BLaER1 (cell line): Measurements from ENCODE around the gene DIO3.

Source experiments
- H3K27ac ChIP-seq: shearing (Covaris generic); formaldehyde crosslinking; 2 replicates; pipeline ENCODE4 v1.8.1; 2022
- H3K27me3 ChIP-seq: shearing (Covaris generic); formaldehyde crosslinking; 2 replicates; pipeline ENCODE4 v1.8.1; 2022
- H3K36me3 ChIP-seq: shearing (Covaris generic); formaldehyde crosslinking; 2 replicates; pipeline ENCODE4 v1.8.1; 2022
- H3K4me1 ChIP-seq: shearing (Covaris generic); formaldehyde crosslinking; 2 replicates; pipeline ENCODE4 v1.8.1; 2022
- H3K4me2 ChIP-seq: shearing (Covaris generic); formaldehyde crosslinking; 2 replicates; pipeline ENCODE4 v1.8.1; 2022
- H3K4me3 ChIP-seq: shearing (Covaris generic); formaldehyde crosslinking; 2 replicates; pipeline ENCODE4 v1.8.1; 2022
- H3K9ac ChIP-seq: shearing (Covaris generic); formaldehyde crosslinking; 2 replicates; pipeline ENCODE4 v1.8.1; 2022
- H3K9me3 ChIP-seq: shearing (Covaris generic); formaldehyde crosslinking; 2 replicates; pipeline ENCODE4 v1.8.1; 2022
- H4K20me1 ChIP-seq: shearing (Covaris generic); formaldehyde crosslinking; 2 replicates; pipeline ENCODE4 v1.8.1; 2022
- Cebpa-rat ChIP-seq: shearing (Covaris generic); IDR thresholded peaks from 2 replicates; pipeline ENCODE4 v1.8.1; 2022

Gene DIO3

DNA sequence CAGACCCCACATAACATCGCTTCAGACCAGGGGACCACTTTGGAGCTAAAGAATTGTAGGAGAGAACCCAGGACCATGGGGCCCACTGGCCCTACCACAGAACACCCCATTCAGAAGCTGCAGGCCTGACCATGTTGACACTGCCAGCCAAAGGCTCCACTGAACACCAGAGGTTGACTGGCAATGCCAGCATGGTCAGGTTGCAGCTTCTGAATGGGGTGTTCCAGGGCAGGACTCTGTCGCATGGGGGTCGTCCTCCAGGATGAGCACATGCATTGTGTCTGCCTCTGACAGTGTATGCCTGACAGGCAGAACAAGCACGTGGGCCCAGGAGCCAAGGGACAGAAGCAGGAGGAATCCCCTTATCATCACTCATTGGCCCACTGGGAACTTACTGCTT lies 34.1 kb downstream of the DIO3 start:
- H3K9me3 ChIP-seq: peaks cover 13% of the 10 kb centered on the region
- H3K27ac ChIP-seq: peak overlapping the region; percentile 88
- H3K36me3 ChIP-seq: no peaks in the 10 kb centered on the region
- H3K4me1 ChIP-seq: peaks cover 89% of the 10 kb centered on the region
- H3K4me3 ChIP-seq: no peak overlapping the region
- H3K27me3 ChIP-seq: no peaks in the 10 kb centered on the region
- no peak for TF ChIP-seq Cebpa-rat
- no peak overlapping the region for H3K9ac ChIP-seq
- H3K4me2 ChIP-seq: peak overlapping the region; percentile 88
- no peaks in the 10 kb centered on the region for H4K20me1 ChIP-seq

DNA sequence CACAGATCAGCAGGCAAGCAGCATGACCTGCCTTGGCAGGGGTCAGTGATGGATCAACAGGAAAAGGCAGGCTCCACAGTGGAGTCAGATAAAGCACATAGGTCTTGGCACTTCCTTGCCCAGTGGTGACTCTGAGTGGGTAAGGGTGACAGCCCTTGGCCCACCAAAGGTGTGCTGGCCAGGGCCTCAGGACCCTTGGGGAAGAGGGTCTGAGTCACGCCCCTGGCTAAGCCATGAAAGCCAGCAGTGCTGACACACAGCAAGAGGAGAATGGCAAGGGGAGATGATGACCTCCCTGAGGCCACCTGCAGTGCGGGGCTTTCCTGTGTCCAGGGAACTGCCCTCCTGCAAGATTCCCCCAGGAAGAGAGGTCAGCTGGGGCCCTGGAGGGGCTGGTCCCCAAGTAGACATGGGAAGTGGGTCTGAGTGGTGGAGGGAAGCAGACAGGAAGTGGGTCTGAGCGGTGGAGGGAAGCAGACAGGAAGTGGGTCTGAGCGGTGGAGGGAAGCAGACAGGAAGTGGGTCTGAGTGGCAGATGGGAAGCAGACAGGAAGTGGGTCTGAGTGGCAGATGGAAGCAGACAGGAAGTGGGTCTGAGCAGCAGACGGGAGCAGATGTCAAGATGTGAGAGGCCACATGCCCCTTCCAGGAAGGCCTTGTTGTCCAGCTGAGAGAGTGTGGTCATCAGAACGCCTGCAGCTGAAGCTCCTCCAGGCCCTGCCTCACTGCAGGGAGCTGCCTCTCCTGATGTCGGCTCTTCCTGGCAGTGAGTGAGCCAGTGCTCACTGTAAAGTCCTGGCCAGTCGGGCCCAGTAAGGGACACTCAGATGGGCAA lies 34.8 kb downstream of the DIO3 start:
- Histone ChIP-seq H3K9me3 (peaks cover 13% of the 10 kb centered on the region), H3K4me1 (peaks cover 87% of the 10 kb centered on the region), H3K9ac (peak overlapping the region; percentile 65), H3K36me3 (no peaks in the 10 kb centered on the region), H3K4me3 (peak overlapping the region; percentile 11; the same call in 1 of the 2 replicates), H3K27ac (peak overlapping the region; percentile 88), H3K27me3 (no peaks in the 10 kb centered on the region), H4K20me1 (no peaks in the 10 kb centered on the region), H3K4me2 (peak overlapping the region; percentile 88)
- no peak for TF ChIP-seq Cebpa-rat

DNA sequence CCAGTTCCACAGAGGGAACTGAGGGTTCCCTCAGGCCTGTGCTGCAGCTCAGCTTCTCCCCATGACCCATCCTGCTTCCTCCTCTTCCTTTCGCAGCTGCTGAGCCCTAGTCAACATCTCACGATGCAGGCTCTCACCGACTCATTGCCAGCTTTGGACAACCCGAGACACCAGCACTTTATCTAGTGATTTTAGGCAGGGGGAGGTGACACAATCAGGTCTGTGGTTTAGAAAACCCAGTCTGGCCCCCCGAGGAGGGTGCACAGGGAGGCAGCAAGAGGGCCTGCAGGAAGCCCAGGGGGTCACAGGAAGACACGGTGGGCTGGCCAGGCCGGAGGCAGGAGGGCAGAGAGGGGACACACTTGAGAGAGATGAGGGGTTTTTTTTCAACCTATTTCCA lies 35.4 kb downstream of the DIO3 start:
- Histone ChIP-seq H3K9me3 (peaks cover 13% of the 10 kb centered on the region), H3K4me1 (peaks cover 81% of the 10 kb centered on the region), H4K20me1 (no peaks in the 10 kb centered on the region), H3K27ac (peak overlapping the region; percentile 88), H3K27me3 (no peaks in the 10 kb centered on the region), H3K4me3 (peak overlapping the region; percentile 11; the same call in 1 of the 2 replicates), H3K9ac (peak overlapping the region; percentile 65), H3K4me2 (peak overlapping the region; percentile 88), H3K36me3 (no peaks in the 10 kb centered on the region)
- no peak for TF ChIP-seq Cebpa-rat

DNA sequence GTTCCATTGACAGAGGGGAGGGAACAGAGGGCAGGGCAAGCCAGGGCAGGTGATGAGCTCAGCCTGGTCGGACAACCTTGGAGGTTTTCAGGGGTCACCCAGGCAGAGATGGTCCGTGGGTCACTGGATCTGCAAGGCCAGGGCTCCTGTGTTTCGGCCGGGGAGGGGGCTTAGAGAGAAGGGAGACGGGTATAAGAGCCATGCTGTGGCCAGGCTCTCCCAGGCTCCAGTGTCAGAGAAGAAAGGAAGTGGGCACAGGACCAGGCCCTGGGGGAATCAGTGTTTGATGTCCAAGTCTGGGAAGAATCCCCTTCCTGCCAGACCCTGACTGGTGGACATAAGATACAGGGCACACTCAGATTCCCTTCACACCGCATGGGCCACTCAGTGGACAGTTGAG lies 36.9 kb downstream of the DIO3 start:
- Histone ChIP-seq H3K27me3 (no peaks in the 10 kb centered on the region), H3K4me2 (peak overlapping the region; percentile 88), H4K20me1 (no peaks in the 10 kb centered on the region), H3K9me3 (peaks cover 13% of the 10 kb centered on the region), H3K4me1 (peaks cover 73% of the 10 kb centered on the region), H3K27ac (peak overlapping the region; percentile 7; the same call in 1 of the 2 replicates), H3K36me3 (no peaks in the 10 kb centered on the region), H3K4me3 (no peak overlapping the region), H3K9ac (no peak overlapping the region)
- TF ChIP-seq Cebpa-rat: no peak

DNA sequence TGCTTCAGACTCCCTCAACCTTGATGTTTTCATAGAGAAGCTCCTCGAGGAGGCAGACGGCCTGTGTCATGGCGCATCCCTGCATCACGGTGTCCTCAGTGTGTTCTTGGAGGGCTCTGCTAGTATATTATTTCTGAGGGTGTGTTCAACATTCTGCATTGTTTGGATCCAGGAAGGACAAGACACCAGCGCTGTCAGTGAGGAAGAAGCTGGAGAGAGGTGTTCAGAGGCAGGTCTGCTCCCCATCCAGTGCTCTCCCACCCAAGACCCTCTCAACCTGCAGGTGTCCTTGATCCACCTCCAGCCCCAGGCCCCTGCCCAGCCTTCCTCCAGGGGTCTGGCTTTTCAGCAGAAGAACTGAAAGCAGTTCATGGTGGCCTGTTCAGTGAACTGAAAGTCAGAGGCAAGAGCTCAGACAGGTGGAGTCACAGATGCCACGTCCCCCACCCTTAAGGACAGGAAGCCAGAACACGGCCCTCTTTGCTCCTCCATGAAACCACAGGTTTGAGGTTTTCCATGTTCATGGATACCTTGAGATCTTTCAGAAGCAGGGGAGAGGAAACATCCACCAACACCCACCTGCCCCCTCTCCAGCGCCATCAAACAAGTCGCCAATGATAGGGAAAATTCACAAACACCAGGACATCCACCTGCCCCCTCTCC lies 37.4 kb downstream of the DIO3 start:
- no peak overlapping the region for H3K4me3 ChIP-seq
- H3K36me3 ChIP-seq: no peaks in the 10 kb centered on the region
- no peaks in the 10 kb centered on the region for H3K27me3 ChIP-seq
- H3K27ac ChIP-seq: peak overlapping the region; percentile 7; the same call in 1 of the 2 replicates
- no peak overlapping the region for H3K9ac ChIP-seq
- peaks cover 13% of the 10 kb centered on the region for H3K9me3 ChIP-seq
- peaks cover 68% of the 10 kb centered on the region for H3K4me1 ChIP-seq
- H3K4me2 ChIP-seq: peak overlapping the region; percentile 88
- no peak for TF ChIP-seq Cebpa-rat
- H4K20me1 ChIP-seq: no peaks in the 10 kb centered on the region

DNA sequence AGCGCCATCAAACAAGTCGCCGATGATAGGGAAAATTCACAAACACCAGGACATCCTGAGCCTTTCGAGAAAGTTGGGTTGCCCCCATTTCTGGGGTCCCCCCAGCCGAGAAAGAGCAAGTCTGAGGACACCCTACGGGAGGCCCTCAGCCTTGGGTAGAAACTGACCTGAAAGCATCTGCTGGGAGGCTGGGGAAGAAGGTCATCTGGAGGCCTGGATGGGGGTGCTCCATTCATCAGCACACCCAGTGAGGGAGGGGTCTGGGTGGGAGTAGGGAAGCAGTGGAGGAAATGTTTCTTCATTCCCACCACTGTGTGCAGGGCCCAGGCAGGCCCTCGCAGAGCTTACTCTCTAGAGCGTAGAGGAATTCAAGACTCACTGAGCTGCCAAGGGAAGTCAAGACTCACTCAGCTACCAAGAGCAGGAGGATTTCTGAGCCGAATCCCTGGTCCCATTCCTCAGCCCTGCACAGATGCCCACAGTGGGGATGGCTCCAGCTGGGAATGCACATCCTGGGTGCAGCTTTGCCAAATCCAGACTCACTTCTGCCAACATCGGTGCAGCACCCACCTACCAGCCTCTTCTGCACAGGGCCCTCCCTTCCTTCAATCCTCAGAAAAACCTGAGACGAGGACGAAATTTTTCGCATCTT lies 38.1 kb downstream of the DIO3 start:
- Histone ChIP-seq H3K27me3 (no peaks in the 10 kb centered on the region), H3K4me2 (peak overlapping the region; percentile 88), H3K4me3 (no peak overlapping the region), H3K9ac (no peak overlapping the region), H3K36me3 (no peaks in the 10 kb centered on the region), H4K20me1 (no peaks in the 10 kb centered on the region), H3K4me1 (peaks cover 62% of the 10 kb centered on the region), H3K27ac (no peak overlapping the region; the same call in 1 of the 2 replicates), H3K9me3 (peaks cover 13% of the 10 kb centered on the region)
- TF ChIP-seq Cebpa-rat: no peak

DNA sequence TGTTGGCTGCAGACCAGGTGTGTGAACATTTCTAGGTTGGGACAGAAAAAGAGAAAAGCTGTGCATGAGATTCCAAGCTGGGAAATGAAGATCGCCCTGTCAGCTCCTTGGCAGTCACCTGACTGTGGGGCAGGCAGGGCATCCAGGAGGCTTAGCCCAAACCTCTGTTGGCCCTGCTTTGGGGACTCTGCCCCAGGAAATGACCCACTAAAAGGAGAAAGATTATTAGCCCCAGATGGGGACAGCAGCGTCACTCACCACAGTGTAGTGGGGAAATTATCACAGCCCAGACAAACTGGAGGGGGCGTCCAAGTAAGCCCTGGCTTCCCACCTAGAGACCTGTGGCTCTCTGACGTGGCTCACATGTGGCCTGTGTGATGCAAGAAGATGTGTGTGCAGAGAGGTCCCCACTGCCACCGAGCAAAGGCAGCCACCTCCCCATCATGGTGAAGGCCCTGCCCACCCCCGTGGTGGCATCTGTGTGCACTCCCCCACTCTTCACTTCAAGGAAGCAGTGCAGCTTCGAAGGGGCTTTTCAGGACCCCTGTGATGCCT lies 39.1 kb downstream of the DIO3 start:
- Histone ChIP-seq H3K27me3 (no peaks in the 10 kb centered on the region), H4K20me1 (no peaks in the 10 kb centered on the region), H3K4me2 (no peak overlapping the region), H3K27ac (no peak overlapping the region), H3K36me3 (no peaks in the 10 kb centered on the region), H3K4me1 (peaks cover 54% of the 10 kb centered on the region), H3K4me3 (no peak overlapping the region), H3K9me3 (peaks cover 13% of the 10 kb centered on the region), H3K9ac (no peak overlapping the region)
- no peak for TF ChIP-seq Cebpa-rat

DNA sequence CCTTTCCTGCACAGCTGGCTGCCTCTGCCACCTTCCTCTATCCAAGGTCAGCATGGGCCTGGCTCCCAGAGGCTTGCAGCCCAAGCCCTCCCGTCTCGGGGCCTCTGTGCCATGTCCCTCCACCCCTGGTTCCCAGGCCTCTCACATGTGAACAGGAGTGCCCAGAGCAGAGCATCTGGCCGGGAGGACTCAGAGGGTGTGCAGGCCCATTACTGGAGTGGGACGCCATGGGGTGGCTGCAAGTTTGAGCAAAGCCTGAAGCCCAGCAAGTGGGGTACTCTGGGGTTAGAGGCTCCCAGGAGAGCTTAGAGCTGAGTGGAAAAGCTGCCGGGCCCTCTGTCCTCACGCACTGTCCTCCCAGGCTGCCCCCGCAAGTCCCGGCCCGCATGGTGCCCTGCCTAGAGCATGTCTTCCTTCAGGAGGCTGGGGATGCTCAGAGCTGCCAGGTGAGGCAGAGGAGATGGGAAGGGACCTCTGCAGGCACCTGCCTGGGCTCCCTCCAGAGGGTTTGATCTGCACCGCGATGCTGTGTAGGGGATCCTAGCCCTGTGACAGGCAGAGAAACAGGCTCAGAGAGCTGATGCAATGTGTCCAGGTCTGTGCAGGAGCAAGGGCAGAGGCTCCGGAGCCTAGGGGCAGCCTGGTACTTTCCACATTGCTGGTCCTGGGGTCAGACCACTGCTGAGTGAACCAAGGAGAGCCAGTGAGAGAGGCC lies 39.8 kb downstream of the DIO3 start:
- Histone ChIP-seq H3K9me3 (peaks cover 13% of the 10 kb centered on the region), H3K27ac (0 out of 2 replicates have a peak overlapping the region, but pooled peaks have one; percentile 13)

More for the DNA sequence above, 39.8 kb downstream of the DIO3 start:
- H3K4me2 ChIP-seq: no peak overlapping the region
- H3K36me3 ChIP-seq: no peaks in the 10 kb centered on the region
- no peak for TF ChIP-seq Cebpa-rat
- no peaks in the 10 kb centered on the region for H4K20me1 ChIP-seq
- no peak overlapping the region for H3K4me3 ChIP-seq
- no peaks in the 10 kb centered on the region for H3K27me3 ChIP-seq
- H3K4me1 ChIP-seq: peaks cover 47% of the 10 kb centered on the region
- no peak overlapping the region for H3K9ac ChIP-seq
